ENCODE measurements around the gene ATP8B3. TPM values are rescaled to one million over a fixed set of nuclear protein-coding genes. Genes with fewer than 3 reads are reported as not detected.

ATP8B3 gene
- total and polyA plus RNA-seq, 10 donors, result 1.9 to 10.1 (median 5.6) TPM

DNA sequence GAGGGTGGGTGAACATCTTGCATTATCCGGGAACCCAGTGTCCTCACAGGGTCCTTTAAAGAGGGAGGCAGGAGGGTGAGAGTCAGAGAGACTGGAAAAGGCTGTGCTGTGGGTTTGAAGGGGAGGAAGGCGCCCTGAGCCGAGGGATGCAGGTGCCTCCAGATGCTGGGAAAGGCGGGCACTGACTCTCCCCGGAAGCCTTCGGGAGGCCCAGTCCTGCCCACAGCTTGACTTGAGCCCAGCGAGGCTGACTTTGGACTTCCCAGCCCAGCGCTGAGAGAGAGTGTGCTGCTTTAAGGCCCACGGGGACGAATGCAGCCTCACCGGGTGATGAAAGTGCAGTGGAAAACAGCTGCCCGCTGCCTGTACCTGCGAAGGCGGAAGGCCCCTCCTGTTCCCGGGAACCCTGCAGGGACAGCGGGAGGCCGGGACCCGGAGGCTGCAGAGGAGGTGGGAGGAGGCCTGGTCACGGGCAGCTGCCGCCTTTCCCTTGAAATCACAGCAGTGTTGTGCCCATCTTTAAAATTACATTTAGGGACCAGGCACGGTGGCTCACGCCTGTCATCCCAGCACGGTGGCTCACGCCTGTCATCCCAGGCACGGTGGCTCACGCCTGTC is 20.1 kb upstream of the ATP8B3 start:
- H3K36me3 ChIP-seq, result peaks cover 0 to 84% (median 26%) of the 10 kb centered on the region in 6 donors
- WGBS, 5 donors, result 89 to 93% (median 90%) methylated on average over 24 to 26 of the region's 26 CpGs
- TF ChIP-seq POLR2A (IDR thresholded peaks at IDR 0.05), result no peak
- TF ChIP-seq POLR2AphosphoS5 (IDR thresholded peaks at IDR 0.05), result peak in 2 of 3 donors; percentile 11 to 42
- H3K9me3 ChIP-seq, result no peaks in the 10 kb centered on the region
- intact Hi-C loops (cut with DNase I; ENCODE audit: low total_unique reads), result no loop called here
- peaks cover 19 to 97% (median 60%) of the 10 kb centered on the region in 6 donors for H3K4me1 ChIP-seq
- H3K4me3 ChIP-seq, result no peak overlapping the region
- peak overlapping the region in 7 of 8 donors; percentile 13 to 100 (median 79) for H3K27ac ChIP-seq
- no peak for DNase-seq
- no peaks in the 10 kb centered on the region for H3K27me3 ChIP-seq (replicated peaks in 1 of 7)

DNA sequence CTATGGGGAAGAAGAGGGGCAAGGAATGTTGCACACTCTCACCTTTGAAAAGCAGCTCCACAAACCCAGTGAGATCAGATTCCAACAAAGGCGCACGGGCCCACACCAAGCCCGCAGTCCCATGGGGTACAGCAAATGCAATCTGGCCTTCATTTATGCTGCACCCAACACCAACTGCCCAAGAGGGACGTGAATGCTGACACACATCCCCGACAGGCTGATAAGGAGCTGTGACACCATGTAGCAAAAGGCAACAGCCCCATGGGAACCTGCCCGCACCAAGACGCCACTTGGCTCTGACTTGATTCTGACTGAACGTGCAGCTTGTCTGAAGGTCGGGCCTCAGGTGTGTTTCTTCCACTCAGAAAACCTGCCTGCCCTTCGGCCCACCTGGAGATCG is 18.9 kb upstream of the ATP8B3 start:
- TF ChIP-seq, protein P1, sequence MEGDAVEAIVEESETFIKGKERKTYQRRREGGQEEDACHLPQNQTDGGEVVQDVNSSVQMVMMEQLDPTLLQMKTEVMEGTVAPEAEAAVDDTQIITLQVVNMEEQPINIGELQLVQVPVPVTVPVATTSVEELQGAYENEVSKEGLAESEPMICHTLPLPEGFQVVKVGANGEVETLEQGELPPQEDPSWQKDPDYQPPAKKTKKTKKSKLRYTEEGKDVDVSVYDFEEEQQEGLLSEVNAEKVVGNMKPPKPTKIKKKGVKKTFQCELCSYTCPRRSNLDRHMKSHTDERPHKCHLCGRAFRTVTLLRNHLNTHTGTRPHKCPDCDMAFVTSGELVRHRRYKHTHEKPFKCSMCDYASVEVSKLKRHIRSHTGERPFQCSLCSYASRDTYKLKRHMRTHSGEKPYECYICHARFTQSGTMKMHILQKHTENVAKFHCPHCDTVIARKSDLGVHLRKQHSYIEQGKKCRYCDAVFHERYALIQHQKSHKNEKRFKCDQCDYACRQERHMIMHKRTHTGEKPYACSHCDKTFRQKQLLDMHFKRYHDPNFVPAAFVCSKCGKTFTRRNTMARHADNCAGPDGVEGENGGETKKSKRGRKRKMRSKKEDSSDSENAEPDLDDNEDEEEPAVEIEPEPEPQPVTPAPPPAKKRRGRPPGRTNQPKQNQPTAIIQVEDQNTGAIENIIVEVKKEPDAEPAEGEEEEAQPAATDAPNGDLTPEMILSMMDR (IDR thresholded peaks at IDR 0.05 in 8 of 11, conservative IDR thresholded peaks at IDR 0.05 in 3 of 11), result no peak
- TF ChIP-seq POLR2A (IDR thresholded peaks at IDR 0.05) (no peak), POLR2AphosphoS5 (IDR thresholded peaks at IDR 0.05) (no peak)
- 91 to 95% (median 93%) methylated on average over 9 to 11 of the region's 11 CpGs for WGBS, 5 donors
- Histone ChIP-seq H3K36me3 (peaks cover 0 to 92% (median 32%) of the 10 kb centered on the region in 6 donors), H3K4me3 (no peak overlapping the region), H3K27ac (no peak overlapping the region), H3K9me3 (no peaks in the 10 kb centered on the region), H3K4me1 (peaks cover 15 to 97% (median 57%) of the 10 kb centered on the region in 6 donors), H3K27me3 (replicated peaks in 1 of 7) (no peaks in the 10 kb centered on the region)
- no peak for DNase-seq
- intact Hi-C loops (cut with DNase I; ENCODE audit: low total_unique reads), result no loop called here

DNA sequence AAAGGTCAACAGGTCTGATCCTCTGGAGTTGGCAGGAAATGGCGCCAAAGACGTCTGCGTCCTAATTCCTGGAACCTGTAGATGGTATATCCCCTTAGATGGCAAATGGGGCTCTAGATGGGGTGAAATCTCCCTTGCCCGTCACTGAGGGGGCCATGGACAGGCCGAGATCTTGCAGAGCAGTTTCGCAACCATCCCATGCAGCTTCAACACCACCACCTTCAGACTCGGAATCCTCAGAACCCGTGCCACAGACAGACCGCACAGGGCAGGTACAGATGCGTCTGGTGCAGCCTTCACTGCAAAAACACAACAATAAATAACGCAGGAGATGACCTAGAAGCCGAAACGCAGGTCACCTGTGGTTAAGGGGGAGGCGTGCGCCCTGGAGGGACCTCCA is 18.5 kb upstream of the ATP8B3 start:
- TF ChIP-seq POLR2AphosphoS5 (IDR thresholded peaks at IDR 0.05) (no peak), POLR2A (IDR thresholded peaks at IDR 0.05) (no peak)
- TF ChIP-seq, protein P1 (IDR thresholded peaks at IDR 0.05 in 8 of 11, conservative IDR thresholded peaks at IDR 0.05 in 3 of 11), result no peak
- peaks cover 0 to 93% (median 33%) of the 10 kb centered on the region in 6 donors for H3K36me3 ChIP-seq
- intact Hi-C loops (cut with DNase I; ENCODE audit: low total_unique reads), result no loop called here
- no peaks in the 10 kb centered on the region for H3K9me3 ChIP-seq
- H3K27me3 ChIP-seq (replicated peaks in 1 of 7), result no peaks in the 10 kb centered on the region
- H3K4me1 ChIP-seq, result peaks cover 13 to 97% (median 55%) of the 10 kb centered on the region in 6 donors
- H3K4me3 ChIP-seq, result no peak overlapping the region
- no peak for DNase-seq
- H3K27ac ChIP-seq, result no peak overlapping the region
- WGBS, 5 donors, result 83 to 93% (median 88%) methylated on average over 14 to 15 of the region's 15 CpGs

DNA sequence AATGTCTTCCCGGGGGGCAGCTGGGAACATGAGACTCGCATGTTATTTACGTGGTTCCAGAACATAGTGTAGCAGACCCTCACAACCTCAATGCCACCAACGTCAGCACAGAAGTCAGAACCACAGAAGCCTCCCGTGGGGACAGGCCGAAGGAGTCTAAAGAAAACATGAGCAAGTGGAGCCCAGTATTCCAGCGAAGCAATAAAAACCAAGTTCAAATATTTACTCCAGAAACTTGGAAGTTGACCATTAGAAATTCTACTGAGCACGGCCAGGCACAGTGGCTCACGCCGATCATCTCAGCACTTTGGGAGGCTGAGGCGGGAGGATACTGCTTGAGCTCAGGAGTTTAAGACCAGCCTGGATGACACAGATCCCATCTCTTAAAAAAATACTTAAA is 17.9 kb upstream of the ATP8B3 start:
- WGBS, 5 donors, result 93 to 95% (median 95%) methylated on average over 11 of the region's 11 CpGs
- no peak for DNase-seq
- Histone ChIP-seq H3K9me3 (no peaks in the 10 kb centered on the region), H3K27me3 (replicated peaks in 1 of 7) (no peaks in the 10 kb centered on the region), H3K27ac (no peak overlapping the region), H3K4me3 (no peak overlapping the region), H3K36me3 (peaks cover 0 to 96% (median 37%) of the 10 kb centered on the region in 6 donors), H3K4me1 (peaks cover 7 to 97% (median 52%) of the 10 kb centered on the region in 6 donors)
- intact Hi-C loops (cut with DNase I; ENCODE audit: low total_unique reads), result no loop called here
- TF ChIP-seq POLR2A (IDR thresholded peaks at IDR 0.05), result no peak
- TF ChIP-seq, protein P1 (IDR thresholded peaks at IDR 0.05 in 8 of 11, conservative IDR thresholded peaks at IDR 0.05 in 3 of 11), result no peak
- TF ChIP-seq POLR2AphosphoS5 (IDR thresholded peaks at IDR 0.05), result no peak

Data from spleen (tissue), 11 donors.